ENCODE measurements around the gene ERF. TPM values are rescaled to one million over a fixed set of nuclear protein-coding genes. Genes with fewer than 3 reads are reported as not detected.
A peak's percentile ranks its signal among the peaks of the same experiment; 100 is the strongest.

The ERF gene
- polyA plus RNA-seq, 1 donor from 2014 or later = 3.8 TPM

DNA sequence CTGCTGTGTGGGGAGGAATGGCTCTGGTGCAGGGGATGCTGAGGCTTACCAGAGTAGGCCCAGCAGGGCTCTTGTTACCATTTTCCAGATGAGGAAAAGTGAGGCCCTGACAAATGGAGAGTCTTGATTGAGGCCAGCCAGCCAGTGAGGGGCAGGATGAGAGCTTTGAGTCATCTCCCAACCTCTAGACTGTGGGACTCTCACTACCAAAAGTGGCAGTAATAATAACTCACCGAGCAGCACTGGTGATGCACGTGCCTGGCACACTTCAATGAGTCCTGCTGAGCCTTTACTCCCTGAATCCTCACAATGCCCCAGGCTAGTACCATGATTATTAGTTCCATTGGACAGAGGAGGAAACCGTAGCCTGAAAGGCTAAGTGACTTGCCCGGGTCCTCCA lies 21.9 kb upstream of the ERF start:
- Histone ChIP-seq H3K4me3 (ENCODE audit: low read length) (no peak overlapping the region), H3K4me2 (ENCODE audit: low read length) (no peak overlapping the region), H2AFZ (ENCODE audit: low read depth, low read length) (no peak overlapping the region), H3K27ac (ENCODE audit: low read length) (no peak overlapping the region), H3K9me2 (ENCODE audit: insufficient read depth, low read length) (no peaks in the 10 kb centered on the region), H3K9ac (ENCODE audit: low read length) (no peak overlapping the region), H3K79me2 (replicated peaks; ENCODE audit: insufficient read depth, low read length) (peaks cover 24% of the 10 kb centered on the region), H3K27me3 (ENCODE audit: insufficient read depth, low read depth, low read length) (no peaks in the 10 kb centered on the region), H3K36me3 (ENCODE audit: insufficient read depth, low read length) (peaks cover 6% of the 10 kb centered on the region), H4K20me1 (ENCODE audit: insufficient read depth) (no peaks in the 10 kb centered on the region), H3F3A (ENCODE audit: insufficient read depth, low read length, poor library complexity, severe bottlenecking) (no peaks in the 10 kb centered on the region), H3K9me3 (ENCODE audit: low read length) (no peaks in the 10 kb centered on the region)
- TF ChIP-seq CTCF (IDR thresholded peaks at IDR 0.05; ENCODE audit: poor library complexity, severe bottlenecking) (no peak), REST (IDR thresholded peaks at IDR 0.05; ENCODE audit: borderline replicate concordance) (no peak), TAF1 (IDR thresholded peaks at IDR 0.05; ENCODE audit: low read depth) (no peak), EP300 (conservative IDR thresholded peaks at IDR 0.05; ENCODE audit: poor library complexity, severe bottlenecking) (no peak)

- peaks cover 24% of the 10 kb centered on the region for H3K79me2 ChIP-seq (replicated peaks; ENCODE audit: insufficient read depth, low read length)
- no peaks in the 10 kb centered on the region for H3K9me2 ChIP-seq (ENCODE audit: insufficient read depth, low read length)
- H3K27ac ChIP-seq (ENCODE audit: low read length) = no peak overlapping the region
- peak overlapping the region; percentile 30 for H3K4me3 ChIP-seq (ENCODE audit: low read length)
- H3K27me3 ChIP-seq (ENCODE audit: insufficient read depth, low read depth, low read length) = no peaks in the 10 kb centered on the region
- H3K9me3 ChIP-seq (ENCODE audit: low read length) = no peaks in the 10 kb centered on the region
- H2AFZ ChIP-seq (ENCODE audit: low read depth, low read length) = no peak overlapping the region
- H3K9ac ChIP-seq (ENCODE audit: low read length) = no peak overlapping the region
- H3K36me3 ChIP-seq (ENCODE audit: insufficient read depth, low read length) = peaks cover 6% of the 10 kb centered on the region
- TF ChIP-seq TAF1 (IDR thresholded peaks at IDR 0.05; ENCODE audit: low read depth) (no peak), MXI1 (conservative IDR thresholded peaks at IDR 0.05; ENCODE audit: poor library complexity, severe bottlenecking) (no peak), EP300 (conservative IDR thresholded peaks at IDR 0.05; ENCODE audit: poor library complexity, severe bottlenecking) (no peak), REST (IDR thresholded peaks at IDR 0.05; ENCODE audit: borderline replicate concordance) (no peak), CTCF (IDR thresholded peaks at IDR 0.05; ENCODE audit: poor library complexity, severe bottlenecking) (no peak), SMC3 (conservative IDR thresholded peaks at IDR 0.05; ENCODE audit: poor library complexity) (no peak), RAD21 (conservative IDR thresholded peaks at IDR 0.05) (no peak), EZH2 (IDR thresholded peaks at IDR 0.05; ENCODE audit: borderline replicate concordance, insufficient read depth, low read length, poor library complexity, severe bottlenecking) (no peak), POLR2AphosphoS5 (IDR thresholded peaks at IDR 0.05) (no peak)
- H4K20me1 ChIP-seq (ENCODE audit: insufficient read depth) = no peaks in the 10 kb centered on the region
- no peaks in the 10 kb centered on the region for H3F3A ChIP-seq (ENCODE audit: insufficient read depth, low read length, poor library complexity, severe bottlenecking)
- no peak overlapping the region for H3K4me2 ChIP-seq (ENCODE audit: low read length)
These were observed 21.4 kb upstream of the ERF start for GRCh38 chr19:42276284-42276683.
